Hypothalamus (tissue), 51 donors: ENCODE results near the gene ANAPC2.

ENCODE experiments used
- DNase-seq, 51 donors: peaks; one replicate each; lab custom pipeline; 2025; lab: John Stamatoyannopoulos, UW

The ANAPC2 gene

DNA sequence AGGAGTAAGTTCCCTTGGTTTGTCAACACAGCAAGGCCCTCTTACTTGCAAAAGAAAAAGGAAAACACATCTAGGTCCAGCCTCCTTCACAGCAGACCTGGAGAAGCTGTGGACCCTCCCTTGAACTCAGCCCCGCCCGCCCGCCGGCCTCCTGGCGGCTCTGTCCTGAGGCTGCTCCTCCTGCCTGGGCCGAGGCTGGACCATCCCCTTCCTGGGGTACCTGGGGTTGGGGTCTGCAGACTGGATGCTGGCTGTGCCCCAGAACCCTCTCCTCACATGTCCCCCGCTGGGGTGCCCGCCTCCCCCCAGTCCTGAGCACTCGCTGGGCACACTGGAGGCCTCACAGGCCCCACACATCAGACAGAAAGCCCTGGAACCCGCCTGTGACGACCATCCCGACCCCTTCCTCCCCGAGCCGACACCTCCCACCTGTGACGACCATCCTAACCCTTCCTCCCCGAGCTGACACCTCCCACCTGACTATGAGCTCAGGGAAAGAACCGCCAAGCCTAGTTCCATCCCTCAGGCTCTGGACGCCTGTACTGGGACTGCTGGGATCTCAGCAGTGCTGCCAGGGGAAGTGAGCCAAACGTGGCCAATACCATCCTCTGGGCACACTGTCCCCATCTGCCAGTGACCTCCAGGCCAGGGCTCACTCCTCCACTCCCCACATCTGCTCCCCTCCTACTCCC, 9.3 kb downstream of the ANAPC2 start:
- no peak for DNase-seq

DNA sequence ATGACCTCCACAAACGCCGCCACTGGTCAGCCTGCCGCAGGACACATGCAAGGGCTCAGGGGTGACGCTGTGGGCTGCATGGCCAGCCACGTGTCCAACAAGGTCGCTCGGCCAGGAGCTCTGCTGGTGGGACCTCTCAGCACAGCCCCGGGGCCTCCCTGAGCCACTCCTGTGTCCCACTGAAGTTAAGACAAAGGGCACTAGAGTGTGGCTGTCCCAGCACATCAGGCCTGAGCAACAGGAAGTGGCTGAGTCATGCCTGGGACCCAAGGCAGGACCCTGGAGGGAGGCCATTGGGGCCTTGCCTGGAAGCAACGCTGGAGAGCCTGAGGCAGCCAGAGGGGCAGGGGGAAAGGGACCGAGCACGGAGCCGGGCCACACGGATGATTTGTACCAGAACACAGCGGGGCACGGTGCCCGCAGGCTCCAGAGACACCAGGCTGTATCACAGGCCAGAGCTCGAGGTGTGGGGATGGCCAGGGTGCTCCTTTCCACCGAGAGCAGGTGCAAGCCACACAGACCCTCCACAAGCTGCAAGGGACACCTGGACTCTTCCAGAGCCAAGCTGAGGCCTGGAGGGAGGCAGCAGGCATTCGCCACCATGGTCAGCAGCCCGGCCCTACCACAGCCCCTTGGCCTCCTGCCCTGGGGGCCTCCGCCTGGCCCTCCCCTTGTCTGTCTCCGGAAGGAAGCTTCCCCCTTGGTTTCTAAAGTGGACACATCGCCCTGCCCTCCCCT, 10.0 kb downstream of the ANAPC2 start:
- no peak for DNase-seq

DNA sequence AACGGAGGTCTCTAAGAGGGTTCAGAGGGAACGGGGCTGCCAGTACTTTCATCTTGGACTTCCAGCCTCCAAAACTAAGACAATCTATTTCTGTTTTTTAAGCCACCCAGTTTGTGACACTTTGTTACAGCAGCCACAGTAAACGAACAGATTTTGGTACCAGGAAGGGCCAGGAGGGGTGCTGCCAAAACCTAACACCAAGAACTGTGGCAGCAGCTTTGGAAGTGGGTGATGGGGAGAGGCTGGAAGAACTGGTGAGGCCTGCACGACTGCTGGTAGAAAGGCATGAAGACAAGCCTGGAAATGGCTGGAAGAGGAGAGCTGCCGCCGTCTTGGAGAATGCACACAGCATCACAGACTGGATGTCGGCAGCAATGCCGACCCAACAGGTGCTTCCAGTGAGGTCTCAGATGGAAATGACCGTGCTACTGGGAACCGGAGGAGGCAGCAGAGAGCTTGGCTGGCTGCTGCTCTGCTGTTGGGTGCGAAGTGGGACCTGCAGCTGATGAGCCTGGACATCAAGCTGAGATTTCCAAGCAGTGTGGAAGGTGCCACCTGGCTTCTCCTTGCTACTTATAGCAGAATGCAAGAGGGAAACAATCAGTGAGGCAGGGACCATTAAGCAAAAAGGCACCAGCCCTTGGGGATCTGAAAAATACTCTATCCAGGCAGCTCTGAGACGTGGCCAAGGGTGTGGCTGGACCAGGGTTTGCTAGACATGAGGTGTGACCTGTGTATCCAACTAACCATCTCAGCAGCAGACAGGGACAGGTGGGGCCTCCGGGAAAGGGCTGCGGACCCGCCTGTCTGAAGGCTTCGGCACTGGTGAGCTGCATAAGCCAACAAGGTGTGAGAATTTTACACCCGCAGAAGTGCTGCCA, 11.8 kb downstream of the ANAPC2 start:
- DNase-seq: peak in 4 of 51 donors; percentile 24 to 32 (median 26)

DNA sequence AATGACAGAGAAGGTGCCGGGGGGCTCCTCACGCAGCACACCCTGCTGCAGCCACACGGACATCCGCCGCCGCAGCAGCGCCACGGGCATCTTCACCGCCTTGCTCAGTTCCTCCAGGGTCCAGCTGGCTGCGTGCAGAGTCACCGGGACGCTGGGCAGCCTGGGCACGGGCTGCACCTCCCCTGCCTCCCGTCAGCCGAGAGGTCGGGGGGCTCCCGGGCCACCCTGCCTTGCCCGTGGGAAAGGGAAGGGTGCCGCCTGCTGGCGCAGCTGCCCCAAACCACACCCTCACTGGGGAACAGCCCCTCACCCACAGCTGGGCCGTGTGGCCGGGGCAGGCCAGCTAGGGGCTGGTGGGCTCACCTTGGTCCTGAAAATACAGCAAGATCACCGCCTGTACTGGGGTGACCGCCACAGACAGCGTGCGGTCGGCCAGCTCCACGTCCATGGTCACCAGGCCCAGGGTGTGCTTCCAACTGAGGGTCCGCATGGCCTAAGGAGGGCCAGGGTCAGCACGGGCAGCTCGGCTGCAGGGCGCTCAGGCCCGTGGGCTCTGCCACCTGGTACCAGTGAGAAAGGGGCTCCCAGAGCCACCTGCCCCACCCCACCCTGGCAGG, 12.9 kb downstream of the ANAPC2 start:
- no peak for DNase-seq

DNA sequence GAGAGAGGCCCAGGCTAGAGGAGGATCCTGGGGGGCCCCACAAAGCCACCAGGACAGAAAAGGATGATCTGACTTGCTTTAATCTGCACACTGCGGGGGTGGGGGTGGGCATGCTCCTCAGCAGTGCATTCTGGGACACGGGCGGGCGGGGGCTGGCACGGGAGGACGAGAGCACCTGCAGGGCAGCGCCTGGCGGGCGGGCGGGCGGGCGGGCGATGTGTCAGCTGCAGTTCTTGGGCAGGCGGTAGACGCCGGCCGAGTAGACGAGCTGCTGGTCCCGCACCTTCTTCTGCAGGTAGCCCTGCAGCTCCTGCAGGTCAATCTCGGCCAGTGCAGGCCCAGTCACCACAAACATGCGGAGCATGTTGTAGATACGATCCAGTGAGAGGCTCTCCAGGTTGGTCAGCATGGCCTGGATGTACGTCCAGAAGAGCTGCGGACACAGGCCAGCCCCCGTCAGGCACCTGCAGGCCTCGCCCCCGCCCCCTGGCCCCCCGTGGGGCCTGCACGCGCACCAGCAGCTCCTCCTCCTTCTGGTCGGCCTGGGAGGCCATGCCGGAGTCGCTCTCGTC, 13.6 kb downstream of the ANAPC2 start:
- DNase-seq: no peak

DNA sequence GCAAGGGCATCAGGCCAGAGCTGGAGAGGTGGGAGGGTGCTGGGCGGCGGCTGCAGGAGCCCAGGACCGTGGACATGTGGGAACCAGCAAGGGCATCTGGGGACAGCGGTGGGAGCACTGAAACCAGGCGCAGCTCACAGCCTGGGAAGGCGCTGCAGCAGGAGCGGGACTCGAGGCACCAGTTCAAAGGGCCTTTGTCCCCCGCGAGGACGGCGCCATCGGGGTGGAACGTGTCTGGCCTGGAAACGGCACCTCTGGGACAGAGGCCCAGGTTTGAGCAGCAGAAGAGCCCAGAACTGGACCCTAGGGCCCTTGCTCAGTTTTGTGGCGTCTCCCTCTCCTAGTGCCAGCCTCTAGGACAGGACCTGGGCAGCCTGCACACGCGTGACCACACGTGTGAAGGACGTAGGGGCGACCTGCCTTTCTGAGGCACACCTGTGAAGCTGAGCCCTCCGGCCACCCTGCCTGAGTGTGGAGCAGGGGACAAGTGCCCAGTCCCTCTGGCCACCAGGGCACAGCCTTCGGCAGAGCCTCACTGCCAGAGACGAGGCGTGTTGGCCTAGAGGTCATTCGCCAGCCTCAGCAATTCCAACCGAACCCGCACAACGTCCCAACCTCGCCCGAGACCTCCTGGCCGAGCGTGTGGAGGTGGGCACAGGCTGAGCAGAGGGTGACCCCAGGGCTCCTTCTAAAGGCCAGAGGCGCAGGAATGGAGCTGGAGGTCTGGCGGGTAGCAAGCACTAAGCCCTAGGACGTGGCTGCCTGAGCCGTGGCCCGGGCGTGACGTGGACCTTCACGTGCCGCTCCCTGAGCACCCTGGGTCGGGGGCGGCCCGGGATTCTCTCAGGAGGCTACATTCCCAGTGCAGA, 14.3 kb downstream of the ANAPC2 start:
- DNase-seq: peak in 3 of 51 donors; percentile 30 to 53 (median 33)

DNA sequence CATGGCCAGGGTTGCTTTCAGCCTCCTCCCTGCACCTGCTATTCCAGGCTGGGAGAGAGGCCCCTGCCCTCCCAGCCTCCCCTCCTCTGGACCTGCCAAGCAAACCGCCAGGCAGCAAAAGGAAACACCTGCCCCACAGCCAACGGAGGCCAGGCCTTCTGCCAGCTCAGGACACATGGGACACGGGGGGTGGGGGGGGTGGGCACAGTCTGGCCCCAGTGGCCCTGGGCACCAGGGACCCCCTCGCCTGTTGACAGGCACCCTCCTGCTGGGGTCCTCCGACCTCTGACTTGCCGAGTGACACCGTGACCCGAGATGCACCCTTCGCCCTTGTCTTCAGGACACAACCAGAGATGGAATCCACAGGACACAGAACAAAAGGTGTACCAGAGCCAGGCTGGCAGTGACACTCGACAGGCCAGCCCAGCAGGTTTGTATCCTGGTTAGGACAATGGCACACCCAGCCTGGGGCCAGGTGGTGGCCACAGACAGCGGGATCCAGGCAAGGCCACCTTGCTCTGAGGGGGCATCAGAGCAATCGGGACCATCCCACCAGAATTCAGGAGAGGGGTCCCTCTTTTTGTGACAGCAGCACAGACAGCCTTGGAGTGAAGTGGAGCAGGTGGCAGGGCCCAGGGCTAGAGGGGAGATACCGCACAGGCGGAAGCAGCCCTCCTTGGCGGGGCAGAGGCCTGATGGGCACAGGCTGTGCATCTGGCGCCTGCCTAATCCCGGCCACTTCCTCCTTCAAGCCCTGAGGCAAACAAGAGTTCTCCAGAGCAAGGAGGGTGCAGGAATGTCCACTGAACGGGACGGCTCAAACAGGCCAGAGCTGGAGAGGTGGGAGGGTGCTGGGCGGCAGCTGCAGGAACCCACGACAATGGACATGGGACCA, 15.2 kb downstream of the ANAPC2 start:
- DNase-seq: no peak

DNA sequence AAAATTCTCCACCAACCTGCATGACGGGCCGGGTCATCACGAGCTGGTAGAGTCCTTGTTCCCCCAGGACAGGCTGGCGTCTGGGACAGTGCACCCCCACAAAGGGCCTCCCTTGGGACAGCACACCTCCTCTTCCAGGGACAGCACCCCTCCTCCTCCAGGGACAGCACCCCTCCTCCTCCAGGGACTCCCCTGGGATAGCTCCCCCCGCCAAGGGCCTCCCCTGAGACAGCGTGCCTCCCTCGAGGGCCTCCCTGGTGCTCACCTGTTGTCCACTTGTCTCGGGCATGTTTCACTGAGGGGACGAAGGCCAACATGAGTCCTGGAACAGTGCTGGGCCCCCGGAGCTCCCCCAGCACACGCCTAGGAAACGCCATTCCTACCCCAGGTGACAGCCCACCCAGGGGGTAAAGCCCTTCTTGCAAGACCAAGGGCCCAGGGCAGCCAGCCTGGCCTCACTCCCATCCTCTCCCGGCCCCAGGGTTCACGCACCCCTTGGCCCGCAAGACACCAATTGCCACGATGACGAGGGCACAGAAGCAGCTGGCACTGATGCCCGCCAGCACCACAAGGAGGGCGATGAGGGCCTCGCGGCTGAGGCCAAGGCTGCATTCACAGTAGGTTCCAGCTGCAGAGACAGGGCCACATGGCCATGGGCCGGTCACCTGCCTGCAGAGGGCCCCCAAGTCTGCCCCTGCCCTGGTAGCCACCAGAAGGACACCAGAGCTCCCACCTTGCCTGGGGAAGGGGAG, 17.0 kb downstream of the ANAPC2 start:
- no peak for DNase-seq

DNA sequence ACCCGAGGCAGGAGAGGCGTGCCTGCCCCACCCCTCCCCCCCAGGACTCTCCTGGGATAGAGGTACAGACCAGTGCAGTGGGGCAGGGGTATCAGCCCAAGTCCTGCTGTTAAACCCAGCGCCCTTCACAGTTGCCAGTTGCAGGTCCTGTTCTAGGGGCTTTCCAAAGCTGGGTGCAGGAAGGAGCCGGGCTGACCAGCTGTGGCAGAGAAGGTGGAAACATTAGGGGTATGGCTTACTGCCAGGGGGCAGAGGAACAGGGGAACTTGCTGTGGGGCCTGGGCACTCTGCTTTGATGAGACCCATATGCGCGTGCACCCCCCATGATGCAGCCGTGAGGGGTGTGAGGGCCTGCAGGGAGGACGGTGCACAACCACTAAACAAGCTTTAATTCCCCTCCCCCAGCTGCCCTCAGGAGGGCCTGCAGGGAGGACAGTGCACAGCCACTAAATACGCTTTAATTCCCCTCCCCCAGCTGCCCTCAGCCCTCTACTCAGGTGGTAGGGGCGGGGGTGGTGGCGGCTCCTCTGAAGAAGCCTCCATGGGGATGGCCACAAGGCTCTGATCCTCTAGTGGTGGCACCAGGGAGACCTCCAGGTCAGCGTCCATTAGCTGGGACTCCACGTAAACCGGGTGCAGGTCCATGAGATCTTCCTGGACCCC, 17.7 kb downstream of the ANAPC2 start:
- DNase-seq: no peak

DNA sequence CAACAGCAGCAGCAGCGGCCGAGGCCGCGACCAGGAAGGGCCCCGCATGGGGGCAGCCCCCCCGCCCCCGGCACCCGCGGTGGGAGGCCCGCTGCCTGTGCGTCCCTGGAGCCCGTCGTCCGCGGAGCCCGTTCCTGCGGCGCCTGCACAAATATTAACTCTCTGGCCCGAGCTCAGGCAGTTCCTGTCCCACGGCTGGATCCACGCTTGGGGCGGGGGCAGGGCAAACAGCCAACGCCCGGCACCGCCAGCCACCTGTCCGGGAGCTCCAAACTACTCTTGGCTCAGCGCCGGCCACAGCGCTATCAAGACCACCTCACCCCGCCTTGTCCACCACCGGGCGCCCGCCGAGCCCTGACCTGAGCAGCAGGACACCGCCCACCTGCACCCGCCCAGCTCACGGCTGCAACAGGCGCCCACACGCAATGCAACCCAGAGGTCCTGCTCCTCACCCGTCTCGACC, 18.4 kb downstream of the ANAPC2 start, which contains the start of gene LRRC26:
LRRC26 (minus strand) TSS at position 156 of the 463 bp plus-strand sequence; CDS start at position 48, 108 bp downstream.
- DNase-seq: no peak

DNA sequence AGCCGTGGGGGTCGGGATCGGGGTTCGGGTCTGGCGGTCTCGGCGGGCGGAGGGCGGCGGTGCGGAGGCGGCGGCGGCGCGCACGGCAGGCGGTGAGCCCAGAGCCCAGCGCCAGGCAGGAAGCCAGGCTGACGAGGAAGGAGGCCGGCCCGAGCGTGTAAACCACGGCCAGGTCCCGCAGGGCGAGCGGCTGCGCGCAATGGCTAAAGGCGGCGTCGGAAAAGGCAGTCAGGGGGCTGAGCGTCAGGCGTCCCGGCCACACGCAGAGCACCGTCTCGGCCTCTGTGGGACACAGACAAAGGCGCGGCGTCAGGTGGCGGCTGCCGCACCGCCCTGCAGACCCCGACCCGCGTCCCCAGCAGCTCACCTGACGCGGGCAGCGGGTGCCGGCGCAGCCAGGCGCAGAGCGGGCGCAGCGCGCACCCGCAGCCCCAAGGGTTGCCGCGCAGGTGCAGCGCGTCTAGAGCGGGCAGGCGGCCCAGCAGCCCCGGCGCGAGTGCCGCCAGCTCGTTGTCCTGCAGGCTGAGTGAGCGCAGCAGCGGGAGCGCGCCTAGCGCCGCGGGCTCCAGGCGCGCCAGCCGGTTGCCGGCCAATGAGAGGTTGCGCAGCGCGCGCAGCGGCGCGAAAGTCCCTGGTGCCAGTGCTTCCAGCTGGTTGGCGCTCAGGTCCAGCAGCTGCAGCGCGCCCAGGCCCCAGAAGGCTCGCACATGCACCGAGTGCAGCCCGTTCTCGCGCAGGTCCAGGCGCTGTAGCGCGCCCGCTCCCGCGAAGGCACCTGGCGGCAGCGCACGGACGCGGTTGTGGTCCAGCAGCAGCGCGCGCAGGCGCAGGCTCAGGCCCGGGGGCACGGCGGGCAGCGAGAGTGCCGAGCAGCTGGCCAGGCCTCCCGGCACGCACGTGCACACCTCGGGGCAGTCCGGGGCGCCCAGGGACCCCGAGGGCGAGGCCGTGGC, 19.2 kb downstream of the ANAPC2 start:
- DNase-seq: peak in 20 of 51 donors; percentile 5 to 56 (median 30)

DNA sequence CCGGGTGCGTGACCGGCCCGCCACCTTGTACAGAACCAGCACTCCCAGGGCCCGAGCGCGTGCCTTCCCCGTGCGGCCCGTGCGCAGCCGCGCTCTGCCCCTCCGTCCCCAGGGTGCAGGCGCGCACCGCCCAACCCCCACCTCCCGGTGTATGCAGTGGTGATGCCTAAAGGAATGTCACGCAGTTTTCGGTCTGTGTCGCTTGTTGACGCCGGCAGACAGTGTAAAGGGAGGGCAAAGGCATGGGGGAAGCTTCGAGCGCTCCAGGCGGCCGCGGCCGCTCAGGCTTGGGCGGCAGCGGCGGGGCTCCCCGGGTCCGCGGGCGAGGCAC, 19.8 kb downstream of the ANAPC2 start:
- DNase-seq: peak in 5 of 51 donors; percentile 15 to 56 (median 48)

DNA sequence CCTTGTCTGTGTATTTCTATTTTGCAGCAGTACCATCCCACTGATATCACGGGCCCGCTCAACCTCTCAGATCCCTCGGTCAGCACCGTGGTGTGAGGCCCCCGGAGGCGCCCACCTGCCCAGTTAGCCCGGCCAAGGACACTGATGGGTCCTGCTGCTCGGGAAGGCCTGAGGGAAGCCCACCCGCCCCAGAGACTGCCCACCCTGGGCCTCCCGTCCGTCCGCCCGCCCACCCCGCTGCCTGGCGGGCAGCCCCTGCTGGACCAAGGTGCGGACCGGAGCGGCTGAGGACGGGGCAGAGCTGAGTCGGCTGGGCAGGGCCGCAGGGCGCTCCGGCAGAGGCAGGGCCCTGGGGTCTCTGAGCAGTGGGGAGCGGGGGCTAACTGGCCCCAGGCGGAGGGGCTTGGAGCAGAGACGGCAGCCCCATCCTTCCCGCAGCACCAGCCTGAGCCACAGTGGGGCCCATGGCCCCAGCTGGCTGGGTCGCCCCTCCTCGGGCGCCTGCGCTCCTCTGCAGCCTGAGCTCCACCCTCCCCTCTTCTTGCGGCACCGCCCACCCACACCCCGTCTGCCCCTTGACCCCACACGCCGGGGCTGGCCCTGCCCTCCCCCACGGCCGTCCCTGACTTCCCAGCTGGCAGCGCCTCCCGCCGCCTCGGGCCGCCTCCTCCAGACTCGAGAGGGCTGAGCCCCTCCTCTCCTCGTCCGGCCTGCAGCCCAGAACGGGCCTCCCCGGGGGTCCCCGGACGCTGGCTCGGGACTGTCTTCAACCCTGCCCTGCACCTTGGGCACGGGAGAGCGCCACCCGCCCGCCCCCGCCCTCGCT, 20.4 kb downstream of the ANAPC2 start:
- DNase-seq: peak in 3 of 51 donors; percentile 24 to 56 (median 47)

DNA sequence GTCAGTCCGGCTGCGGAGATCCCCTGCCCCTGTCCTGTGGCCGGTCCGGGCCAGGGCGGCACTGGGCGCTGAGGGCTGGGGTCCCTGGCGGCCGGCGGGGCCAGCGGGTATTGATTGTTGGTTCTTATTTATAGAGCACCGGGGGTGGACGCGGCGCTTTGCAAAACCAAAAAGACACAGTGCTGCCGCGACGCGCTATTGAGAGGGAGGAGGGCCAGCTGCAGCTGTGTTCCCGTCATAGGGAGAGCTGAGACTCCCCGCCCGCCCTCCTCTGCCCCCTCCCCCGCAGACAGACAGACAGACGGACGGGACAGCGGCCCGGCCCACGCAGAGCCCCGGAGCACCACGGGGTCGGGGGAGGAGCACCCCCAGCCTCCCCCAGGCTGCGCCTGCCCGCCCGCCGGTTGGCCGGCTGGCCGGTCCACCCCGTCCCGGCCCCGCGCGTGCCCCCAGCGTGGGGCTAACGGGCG, 21.0 kb downstream of the ANAPC2 start:
- DNase-seq: peak in 2 of 51 donors; percentile 5 to 32
